ENCODE measurements around the gene MLXIPL. TPM values are rescaled to one million over a fixed set of nuclear protein-coding genes. Genes with fewer than 3 reads are reported as not detected.

MLXIPL gene
- total RNA-seq, 1 experiment from 2014 or later, result not detected

GRCh38 chr7:73648593-73649332 is 24.4 kb upstream of the MLXIPL start:
- Histone ChIP-seq H4K20me1 (ENCODE audit: insufficient read depth, low read depth, low read length) (no peaks in the 10 kb centered on the region), H2AFZ (ENCODE audit: low read length) (no peak overlapping the region), H3K27me3 (ENCODE audit: low read length) (no peaks in the 10 kb centered on the region), H3K79me2 (ENCODE audit: low read length) (no peaks in the 10 kb centered on the region), H3K27ac (ENCODE audit: low read length) (no peak overlapping the region), H3K4me3 (ENCODE audit: low read length) (no peak overlapping the region), H3K9ac (ENCODE audit: low read length) (no peak overlapping the region), H3K9me2 (replicated peaks; ENCODE audit: insufficient read depth, low read length) (no peaks in the 10 kb centered on the region), H3K4me1 (ENCODE audit: low read length) (peaks cover 3% of the 10 kb centered on the region; the same call in 1 of the 2 replicates), H3K9me3 (ENCODE audit: low read length) (no peaks in the 10 kb centered on the region), H3K36me3 (ENCODE audit: insufficient read depth, low read length) (no peaks in the 10 kb centered on the region), H3K4me2 (ENCODE audit: low read depth, low read length, poor library complexity, severe bottlenecking) (no peak overlapping the region)
- no peak for DNase-seq

- Histone ChIP-seq H4K20me1 (ENCODE audit: insufficient read depth, low read depth, low read length) (no peaks in the 10 kb centered on the region), H3K4me1 (ENCODE audit: low read length) (peaks cover 3% of the 10 kb centered on the region; the same call in 1 of the 2 replicates), H2AFZ (ENCODE audit: low read length) (no peak overlapping the region), H3K9ac (ENCODE audit: low read length) (no peak overlapping the region), H3K27me3 (ENCODE audit: low read length) (no peaks in the 10 kb centered on the region), H3K4me2 (ENCODE audit: low read depth, low read length, poor library complexity, severe bottlenecking) (peak overlapping the region; percentile 42), H3K27ac (ENCODE audit: low read length) (no peak overlapping the region), H3K9me3 (ENCODE audit: low read length) (no peaks in the 10 kb centered on the region), H3K79me2 (ENCODE audit: low read length) (no peaks in the 10 kb centered on the region), H3K4me3 (ENCODE audit: low read length) (no peak overlapping the region), H3K9me2 (replicated peaks; ENCODE audit: insufficient read depth, low read length) (no peaks in the 10 kb centered on the region), H3K36me3 (ENCODE audit: insufficient read depth, low read length) (no peaks in the 10 kb centered on the region)
- no peak for DNase-seq
Measured at GRCh38 chr7:73647725-73648592, 23.6 kb upstream of the MLXIPL start.

- no peaks in the 10 kb centered on the region for H3K79me2 ChIP-seq (ENCODE audit: low read length)
- no peak overlapping the region for H2AFZ ChIP-seq (ENCODE audit: low read length)
- H3K9ac ChIP-seq (ENCODE audit: low read length), result no peak overlapping the region
- H3K4me3 ChIP-seq (ENCODE audit: low read length), result no peak overlapping the region
- H3K27me3 ChIP-seq (ENCODE audit: low read length), result no peaks in the 10 kb centered on the region
- H3K9me2 ChIP-seq (replicated peaks; ENCODE audit: insufficient read depth, low read length), result no peaks in the 10 kb centered on the region
- no peaks in the 10 kb centered on the region for H3K36me3 ChIP-seq (ENCODE audit: insufficient read depth, low read length)
- H3K27ac ChIP-seq (ENCODE audit: low read length), result no peak overlapping the region
- no peaks in the 10 kb centered on the region for H4K20me1 ChIP-seq (ENCODE audit: insufficient read depth, low read depth, low read length)
- peaks cover 3% of the 10 kb centered on the region; the same call in 1 of the 2 replicates for H3K4me1 ChIP-seq (ENCODE audit: low read length)
- no peak for DNase-seq
- no peaks in the 10 kb centered on the region for H3K9me3 ChIP-seq (ENCODE audit: low read length)
- no peak overlapping the region for H3K4me2 ChIP-seq (ENCODE audit: low read depth, low read length, poor library complexity, severe bottlenecking)
Measured at GRCh38 chr7:73646785-73647724, 22.7 kb upstream of the MLXIPL start.

- H3K9me3 ChIP-seq (ENCODE audit: low read length), result no peaks in the 10 kb centered on the region
- H3K4me1 ChIP-seq (ENCODE audit: low read length), result peaks cover 3% of the 10 kb centered on the region; the same call in 1 of the 2 replicates
- H2AFZ ChIP-seq (ENCODE audit: low read length), result no peak overlapping the region
- no peaks in the 10 kb centered on the region for H3K27me3 ChIP-seq (ENCODE audit: low read length)
- no peaks in the 10 kb centered on the region for H4K20me1 ChIP-seq (ENCODE audit: insufficient read depth, low read depth, low read length)
- H3K36me3 ChIP-seq (ENCODE audit: insufficient read depth, low read length), result no peaks in the 10 kb centered on the region
- H3K9me2 ChIP-seq (replicated peaks; ENCODE audit: insufficient read depth, low read length), result no peaks in the 10 kb centered on the region
- H3K4me2 ChIP-seq (ENCODE audit: low read depth, low read length, poor library complexity, severe bottlenecking), result no peak overlapping the region
- no peak overlapping the region for H3K9ac ChIP-seq (ENCODE audit: low read length)
- DNase-seq, result no peak
- H3K4me3 ChIP-seq (ENCODE audit: low read length), result no peak overlapping the region
- H3K79me2 ChIP-seq (ENCODE audit: low read length), result no peaks in the 10 kb centered on the region
- no peak overlapping the region for H3K27ac ChIP-seq (ENCODE audit: low read length)
Measured at GRCh38 chr7:73645643-73646174, 21.4 kb upstream of the MLXIPL start.

GRCh38 chr7:73644688-73645286 is 20.5 kb upstream of the MLXIPL start:
- DNase-seq, result no peak
- Histone ChIP-seq H3K9ac (ENCODE audit: low read length) (no peak overlapping the region), H4K20me1 (ENCODE audit: insufficient read depth, low read depth, low read length) (no peaks in the 10 kb centered on the region), H3K27me3 (ENCODE audit: low read length) (no peaks in the 10 kb centered on the region), H2AFZ (ENCODE audit: low read length) (no peak overlapping the region), H3K36me3 (ENCODE audit: insufficient read depth, low read length) (no peaks in the 10 kb centered on the region), H3K4me1 (ENCODE audit: low read length) (peaks cover 3% of the 10 kb centered on the region; the same call in 1 of the 2 replicates), H3K9me3 (ENCODE audit: low read length) (no peaks in the 10 kb centered on the region), H3K27ac (ENCODE audit: low read length) (no peak overlapping the region), H3K9me2 (replicated peaks; ENCODE audit: insufficient read depth, low read length) (no peaks in the 10 kb centered on the region), H3K4me2 (ENCODE audit: low read depth, low read length, poor library complexity, severe bottlenecking) (no peak overlapping the region), H3K4me3 (ENCODE audit: low read length) (no peak overlapping the region), H3K79me2 (ENCODE audit: low read length) (no peaks in the 10 kb centered on the region)

- Histone ChIP-seq H3K27me3 (ENCODE audit: low read length) (no peaks in the 10 kb centered on the region), H3K4me2 (ENCODE audit: low read depth, low read length, poor library complexity, severe bottlenecking) (no peak overlapping the region), H3K9ac (ENCODE audit: low read length) (no peak overlapping the region), H2AFZ (ENCODE audit: low read length) (no peak overlapping the region), H3K4me1 (ENCODE audit: low read length) (peaks cover under 1% of the 10 kb centered on the region; the same call in 1 of the 2 replicates), H3K36me3 (ENCODE audit: insufficient read depth, low read length) (no peaks in the 10 kb centered on the region), H3K9me3 (ENCODE audit: low read length) (no peaks in the 10 kb centered on the region), H3K9me2 (replicated peaks; ENCODE audit: insufficient read depth, low read length) (no peaks in the 10 kb centered on the region), H3K79me2 (ENCODE audit: low read length) (no peaks in the 10 kb centered on the region), H3K27ac (ENCODE audit: low read length) (no peak overlapping the region), H3K4me3 (ENCODE audit: low read length) (no peak overlapping the region), H4K20me1 (ENCODE audit: insufficient read depth, low read depth, low read length) (no peaks in the 10 kb centered on the region)
- DNase-seq, result no peak
Measured at GRCh38 chr7:73642834-73643233, 18.5 kb upstream of the MLXIPL start.

GRCh38 chr7:73638911-73639310 is 14.6 kb upstream of the MLXIPL start:
- H3K9me3 ChIP-seq (ENCODE audit: low read length), result no peaks in the 10 kb centered on the region
- no peaks in the 10 kb centered on the region for H3K9me2 ChIP-seq (replicated peaks; ENCODE audit: insufficient read depth, low read length)
- no peak overlapping the region for H3K9ac ChIP-seq (ENCODE audit: low read length)
- H2AFZ ChIP-seq (ENCODE audit: low read length), result no peak overlapping the region
- no peak overlapping the region for H3K4me2 ChIP-seq (ENCODE audit: low read depth, low read length, poor library complexity, severe bottlenecking)
- H3K4me3 ChIP-seq (ENCODE audit: low read length), result no peak overlapping the region
- no peaks in the 10 kb centered on the region for H3K27me3 ChIP-seq (ENCODE audit: low read length)
- H3K27ac ChIP-seq (ENCODE audit: low read length), result no peak overlapping the region
- no peaks in the 10 kb centered on the region for H4K20me1 ChIP-seq (ENCODE audit: insufficient read depth, low read depth, low read length)
- no peaks in the 10 kb centered on the region for H3K79me2 ChIP-seq (ENCODE audit: low read length)
- no peaks in the 10 kb centered on the region for H3K4me1 ChIP-seq (ENCODE audit: low read length)
- H3K36me3 ChIP-seq (ENCODE audit: insufficient read depth, low read length), result no peaks in the 10 kb centered on the region
- no peak for DNase-seq

Data from Karpas-422 (cell line).